Liver (tissue), 9 donors: ENCODE data around the gene THSD4. TPM values are rescaled to one million over a fixed set of nuclear protein-coding genes. Genes with fewer than 3 reads are reported as not detected.
"Not testable (repeated sequence)": the region's sequence is repeated elsewhere in the genome, so short reads cannot be mapped to it uniquely, and the experiment has no call there.

Source experiments
- DNase-seq: peaks from one replicate; pipeline ENCODE4 v3.0.0-alpha.2; 2017; ENCODE audit warnings: low spot score
- H3K27ac ChIP-seq, 2 donors: one replicate each; pipeline ENCODE4 v1.7.0; 2013; ENCODE audit warnings: inconsistent platforms in 2 of 2, low read length in 2 of 2, control low read depth in 1 of 2, low read depth in 1 of 2, mild to moderate bottlenecking in 1 of 2
- H3K27me3 ChIP-seq, 4 donors: one replicate each; pipeline versions ENCODE4 v1.6.1 to v1.7.0; 2013; ENCODE audit warnings: low read length in 3 of 4, inconsistent platforms in 1 of 4, mild to moderate bottlenecking in 1 of 4, moderate library complexity in 1 of 4; ENCODE audit not compliant: control insufficient read depth in 4 of 4, insufficient read depth in 4 of 4
- H3K36me3 ChIP-seq, 4 donors: one replicate each; pipeline versions ENCODE4 v1.6.1 to v1.7.0; 2013; ENCODE audit warnings: low read length in 3 of 4, mild to moderate bottlenecking in 3 of 4, low read depth in 1 of 4, moderate library complexity in 1 of 4; ENCODE audit not compliant: control insufficient read depth in 4 of 4, insufficient read depth in 3 of 4
- H3K4me1 ChIP-seq, 4 donors: one replicate each; pipeline versions ENCODE4 v1.6.1 to v1.7.0; 2013; ENCODE audit warnings: low read length in 3 of 4, mild to moderate bottlenecking in 3 of 4, moderate library complexity in 1 of 4; ENCODE audit not compliant: control insufficient read depth in 4 of 4, insufficient read depth in 4 of 4
- H3K4me3 ChIP-seq, 3 donors: one replicate each; pipeline versions ENCODE4 v1.6.1 to v1.7.0; 2013; ENCODE audit warnings: low read length in 3 of 3, control low read depth in 1 of 3, low read depth in 1 of 3, mild to moderate bottlenecking in 1 of 3
- H3K9ac ChIP-seq, 2 donors: one replicate each; pipeline ENCODE4 v1.7.0; 2013; ENCODE audit warnings: low read length in 2 of 2, mild to moderate bottlenecking in 2 of 2, moderate library complexity in 2 of 2, control low read depth in 1 of 2, low read depth in 1 of 2
- H3K9me3 ChIP-seq, 4 donors: one replicate each; pipeline versions ENCODE4 v1.6.1 to v1.7.0; 2013; ENCODE audit warnings: low read length in 3 of 4; ENCODE audit not compliant: control insufficient read depth in 4 of 4
- CTCF ChIP-seq: fragments of 150-350 bp; IDR thresholded peaks from 2 replicates; pipeline ENCODE4 v1.5.1; 2017; ENCODE audit warnings: improper control_type of control experiment, low read depth, low read length; ENCODE audit not compliant: missing input control
- EGR1 ChIP-seq, 2 donors: IDR thresholded peaks; 2 replicates each; pipeline ENCODE4 v1.6.1; 2016 to 2018; ENCODE audit warnings: antibody characterized with exemption in 2 of 2, low read depth in 2 of 2
- FOXA1 ChIP-seq: IDR thresholded peaks from 2 replicates; pipeline ENCODE4 v1.6.1; 2016; ENCODE audit warnings: antibody characterized with exemption
- FOXA2 ChIP-seq: IDR thresholded peaks from 2 replicates; pipeline ENCODE4 v1.6.1; 2016; ENCODE audit warnings: antibody characterized with exemption
- GABPA ChIP-seq, 2 donors: IDR thresholded peaks in 1 of 2; conservative IDR thresholded peaks in 1 of 2; 2 replicates each; pipeline ENCODE4 v1.6.1; 2016; ENCODE audit warnings: antibody characterized with exemption in 2 of 2, mild to moderate bottlenecking in 1 of 2, moderate library complexity in 1 of 2
- JUND ChIP-seq, 2 donors: IDR thresholded peaks; 2 replicates each; pipeline ENCODE4 v1.6.1; 2016; ENCODE audit warnings: antibody characterized with exemption in 2 of 2
- MAX ChIP-seq: IDR thresholded peaks from 2 replicates; pipeline ENCODE4 v1.6.1; 2016; ENCODE audit warnings: antibody characterized with exemption
- RAD21 ChIP-seq, 2 donors: IDR thresholded peaks; 2 replicates each; pipeline ENCODE4 v1.6.1; 2016; ENCODE audit warnings: antibody characterized with exemption in 2 of 2, mild to moderate bottlenecking in 2 of 2
- RXRA ChIP-seq, 2 donors: IDR thresholded peaks; 2 replicates each; pipeline ENCODE4 v1.6.1; 2017 to 2018; ENCODE audit warnings: antibody characterized with exemption in 2 of 2, mild to moderate bottlenecking in 1 of 2
- SP1 ChIP-seq: IDR thresholded peaks from 2 replicates; pipeline ENCODE4 v1.6.1; 2018; ENCODE audit warnings: antibody characterized with exemption, mild to moderate bottlenecking
- TAF1 ChIP-seq: conservative IDR thresholded peaks from 2 replicates; pipeline ENCODE4 v1.6.1; 2016; ENCODE audit warnings: antibody characterized with exemption, mild to moderate bottlenecking
- YY1 ChIP-seq: IDR thresholded peaks from 2 replicates; pipeline ENCODE4 v1.6.1; 2016; ENCODE audit warnings: antibody characterized with exemption, mild to moderate bottlenecking
- ZBTB33 ChIP-seq: IDR thresholded peaks from 2 replicates; pipeline ENCODE4 v1.6.1; 2016; ENCODE audit warnings: antibody characterized with exemption
- WGBS: extraction: QIAGEN DNeasy Blood & Tissue Kit; methylation state at CpG from one replicate; pipeline ENCODE4 v1.1.7; 2013; 5-methylcytosine and 5-hydroxymethylcytosine counted together
- polyA plus RNA-seq, 2 donors: library from polyadenylated mRNA; stranded (reverse) in 1 of 2; unstranded in 1 of 2; fragments of 200-250 nt in 1 of 2; fragments of >200 nt in 1 of 2; fragmentation: Nextera tagmentation in 1 of 2; extraction: Ambion mirVana in 1 of 2; gene quantifications; one replicate each; pipeline versions ENCODE4 v1.2.1 to v1.2.3, GENCODE V29; 2013 to 2015
- total RNA-seq, 2 donors: library from RNA; depleted of rRNA; stranded (reverse); fragments of >200 nt; gene quantifications; one replicate each; pipeline ENCODE4 v1.2.3, GENCODE V29; 2014
- TF ChIP-seq, protein P1 (sequence below): IDR thresholded peaks from 2 replicates; pipeline ENCODE4 v1.6.1; 2016; ENCODE audit warnings: antibody characterized with exemption
- donor health status: healthy.
- donor health status: healthy.
- donor health status: healthy.
- donor health status: healthy.
- donor health status: healthy.

THSD4 gene
- total and polyA plus RNA-seq, 4 donors = 0.23 to 11.5 (median 1.9) TPM

DNA sequence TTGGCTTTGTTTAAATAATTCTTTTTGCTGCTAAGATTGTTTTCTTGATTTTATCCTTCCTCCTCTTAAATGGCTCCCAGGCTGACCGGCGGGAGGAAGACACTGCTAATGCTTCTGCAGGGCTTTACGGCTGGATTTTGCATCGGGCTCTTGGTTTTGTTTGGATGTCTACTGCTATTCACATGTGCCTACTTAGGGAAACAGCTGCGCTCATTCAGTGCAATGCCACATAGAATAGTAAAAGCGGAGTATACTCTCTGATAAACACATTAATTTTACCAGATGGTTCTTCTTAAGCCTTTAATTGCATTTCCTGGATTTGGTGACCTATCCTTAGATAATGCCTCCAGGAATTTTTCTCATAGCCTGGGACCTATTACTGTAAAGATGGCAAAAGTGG is 146.6 kb downstream of the THSD4 start (continued):
- TF ChIP-seq, protein P1, sequence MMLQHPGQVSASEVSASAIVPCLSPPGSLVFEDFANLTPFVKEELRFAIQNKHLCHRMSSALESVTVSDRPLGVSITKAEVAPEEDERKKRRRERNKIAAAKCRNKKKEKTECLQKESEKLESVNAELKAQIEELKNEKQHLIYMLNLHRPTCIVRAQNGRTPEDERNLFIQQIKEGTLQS = no peak

GRCh38 chr15:71262599-71262998 is 147.3 kb downstream of the THSD4 start:
- DNase-seq = no peak
- Histone ChIP-seq H3K27ac (no peak overlapping the region), H3K9me3 (no peaks in the 10 kb centered on the region), H3K4me1 (no peaks in the 10 kb centered on the region), H3K36me3 (peaks cover 0 to 7% (median 5%) of the 10 kb centered on the region in 4 donors), H3K27me3 (no peaks in the 10 kb centered on the region), H3K4me3 (no peak overlapping the region), H3K9ac (no peak overlapping the region)
- TF ChIP-seq FOXA1 = no peak
- TF ChIP-seq RXRA (IDR thresholded peaks at IDR 0.05) = no peak
- TF ChIP-seq MAX = no peak
- TF ChIP-seq RAD21 (IDR thresholded peaks at IDR 0.05) = no peak
- TF ChIP-seq ZBTB33 = no peak
- TF ChIP-seq YY1 = no peak
- TF ChIP-seq, protein P1 = no peak
- TF ChIP-seq TAF1 = no peak
- no peak for TF ChIP-seq EGR1 (IDR thresholded peaks at IDR 0.05; ENCODE audit: low read depth in 2 of 2)
- TF ChIP-seq SP1 = no peak
- TF ChIP-seq JUND (IDR thresholded peaks at IDR 0.05) = no peak
- no peak for TF ChIP-seq FOXA2
- TF ChIP-seq CTCF = no peak
- TF ChIP-seq GABPA (IDR thresholded peaks at IDR 0.05 in 1 of 2, conservative IDR thresholded peaks at IDR 0.05 in 1 of 2) = no peak
- 65% methylated on average over 3 of the region's 3 CpGs for WGBS

- not testable (repeated sequence) for H3K36me3 ChIP-seq, DNase-seq, H3K4me3 ChIP-seq, H3K9me3 ChIP-seq, H3K27me3 ChIP-seq, H3K9ac ChIP-seq, H3K4me1 ChIP-seq, H3K27ac ChIP-seq
- WGBS = 62% methylated on average over 11 of the region's 11 CpGs
Measured at GRCh38 chr15:71265606-71266005, 150.3 kb downstream of the THSD4 start.
